ENCODE data around the gene PLEKHO1.
A peak's percentile ranks its signal among the peaks of the same experiment; 100 is the strongest.
"Not testable (repeated sequence)": the region's sequence is repeated elsewhere in the genome, so short reads cannot be mapped to it uniquely, and the experiment has no call there.

Gene PLEKHO1

GRCh38 chr1:150186438-150186788 is 36.7 kb downstream of the PLEKHO1 start:
- not testable (repeated sequence) for H3K4me3 ChIP-seq (ENCODE audit: low read length); H3K4me1 ChIP-seq (ENCODE audit: control insufficient read depth, insufficient read depth, low read length); H3K36me3 ChIP-seq (ENCODE audit: control insufficient read depth, insufficient read depth, low read length); H3K27me3 ChIP-seq (ENCODE audit: control insufficient read depth, insufficient read depth, low read length); H3K9ac ChIP-seq (ENCODE audit: low read length); H3K27ac ChIP-seq (ENCODE audit: low read depth, low read length)

- peak overlapping the region; percentile 15 for H3K4me3 ChIP-seq (ENCODE audit: low read length)
- H3K9ac ChIP-seq (ENCODE audit: low read length): no peak overlapping the region
- H3K36me3 ChIP-seq (ENCODE audit: control insufficient read depth, insufficient read depth, low read length): no peaks in the 10 kb centered on the region
- peak overlapping the region; percentile 58 for H3K27ac ChIP-seq (ENCODE audit: low read depth, low read length)
- H3K27me3 ChIP-seq (ENCODE audit: control insufficient read depth, insufficient read depth, low read length): no peaks in the 10 kb centered on the region
- no peaks in the 10 kb centered on the region for H3K4me1 ChIP-seq (ENCODE audit: control insufficient read depth, insufficient read depth, low read length)
Observed at GRCh38 chr1:150186789-150187559, 37.3 kb downstream of the PLEKHO1 start.

- H3K4me1 ChIP-seq (ENCODE audit: control insufficient read depth, insufficient read depth, low read length): no peaks in the 10 kb centered on the region
- no peaks in the 10 kb centered on the region for H3K36me3 ChIP-seq (ENCODE audit: control insufficient read depth, insufficient read depth, low read length)
- H3K4me3 ChIP-seq (ENCODE audit: low read length): no peak overlapping the region
- H3K9ac ChIP-seq (ENCODE audit: low read length): no peak overlapping the region
- H3K27ac ChIP-seq (ENCODE audit: low read depth, low read length): no peak overlapping the region
- H3K27me3 ChIP-seq (ENCODE audit: control insufficient read depth, insufficient read depth, low read length): no peaks in the 10 kb centered on the region
Observed at GRCh38 chr1:150187560-150187931, 37.8 kb downstream of the PLEKHO1 start.

GRCh38 chr1:150192012-150192411 is 42.3 kb downstream of the PLEKHO1 start:
- H3K9ac ChIP-seq (ENCODE audit: low read length): no peak overlapping the region
- H3K4me1 ChIP-seq (ENCODE audit: control insufficient read depth, insufficient read depth, low read length): no peaks in the 10 kb centered on the region
- H3K27ac ChIP-seq (ENCODE audit: low read depth, low read length): no peak overlapping the region
- no peak overlapping the region for H3K4me3 ChIP-seq (ENCODE audit: low read length)
- no peaks in the 10 kb centered on the region for H3K27me3 ChIP-seq (ENCODE audit: control insufficient read depth, insufficient read depth, low read length)
- H3K36me3 ChIP-seq (ENCODE audit: control insufficient read depth, insufficient read depth, low read length): no peaks in the 10 kb centered on the region

GRCh38 chr1:150194381-150195031 is 44.8 kb downstream of the PLEKHO1 start:
- Histone ChIP-seq H3K4me1 (ENCODE audit: control insufficient read depth, insufficient read depth, low read length) (no peaks in the 10 kb centered on the region), H3K27ac (ENCODE audit: low read depth, low read length) (no peak overlapping the region), H3K4me3 (ENCODE audit: low read length) (no peak overlapping the region), H3K9ac (ENCODE audit: low read length) (no peak overlapping the region), H3K27me3 (ENCODE audit: control insufficient read depth, insufficient read depth, low read length) (no peaks in the 10 kb centered on the region), H3K36me3 (ENCODE audit: control insufficient read depth, insufficient read depth, low read length) (no peaks in the 10 kb centered on the region)

GRCh38 chr1:150196417-150196816 is 46.7 kb downstream of the PLEKHO1 start:
- Histone ChIP-seq H3K36me3 (ENCODE audit: control insufficient read depth, insufficient read depth, low read length) (no peaks in the 10 kb centered on the region), H3K27ac (ENCODE audit: low read depth, low read length) (no peak overlapping the region), H3K4me1 (ENCODE audit: control insufficient read depth, insufficient read depth, low read length) (no peaks in the 10 kb centered on the region), H3K9ac (ENCODE audit: low read length) (no peak overlapping the region), H3K4me3 (ENCODE audit: low read length) (no peak overlapping the region), H3K27me3 (ENCODE audit: control insufficient read depth, insufficient read depth, low read length) (no peaks in the 10 kb centered on the region)

GRCh38 chr1:150207281-150207971 is 57.7 kb downstream of the PLEKHO1 start:
- Histone ChIP-seq H3K9ac (ENCODE audit: low read length) (no peak overlapping the region), H3K27ac (ENCODE audit: low read depth, low read length) (no peak overlapping the region), H3K4me3 (ENCODE audit: low read length) (no peak overlapping the region), H3K36me3 (ENCODE audit: control insufficient read depth, insufficient read depth, low read length) (no peaks in the 10 kb centered on the region), H3K27me3 (ENCODE audit: control insufficient read depth, insufficient read depth, low read length) (no peaks in the 10 kb centered on the region), H3K4me1 (ENCODE audit: control insufficient read depth, insufficient read depth, low read length) (no peaks in the 10 kb centered on the region)

- H3K4me3 ChIP-seq (ENCODE audit: low read length); H3K27ac ChIP-seq (ENCODE audit: low read depth, low read length); H3K36me3 ChIP-seq (ENCODE audit: control insufficient read depth, insufficient read depth, low read length); H3K27me3 ChIP-seq (ENCODE audit: control insufficient read depth, insufficient read depth, low read length); H3K9ac ChIP-seq (ENCODE audit: low read length); H3K4me1 ChIP-seq (ENCODE audit: control insufficient read depth, insufficient read depth, low read length): not testable (repeated sequence)
Observed at GRCh38 chr1:150208460-150208859, 58.7 kb downstream of the PLEKHO1 start.
